HG03045 (cell line): Measurements from ENCODE around the gene ATP6V0D1.

Experiments used
- ATAC-seq: cut with Tn5 transposase; IDR thresholded peaks from one replicate; pipeline ENCODE4 v1.9.1; 2021; ENCODE audit warnings: mild to moderate bottlenecking, moderate library complexity; ENCODE audit not compliant: unreplicated experiment

The ATP6V0D1 gene

GRCh38 chr16:67394155-67395104 is 86.5 kb downstream of the ATP6V0D1 start:
- no peak for ATAC-seq

GRCh38 chr16:67393788-67394154 is 87.2 kb downstream of the ATP6V0D1 start:
- no peak for ATAC-seq

- no peak for ATAC-seq
These were observed 87.7 kb downstream of the ATP6V0D1 start, which contains the start of gene TPPP3 for GRCh38 chr16:67393111-67393787. TSS of gene TPPP3 (minus strand) at chr16:67393498. CDS start at chr16:67391111, 2,387 bp downstream.

GRCh38 chr16:67392301-67393059 is 88.5 kb downstream of the ATP6V0D1 start:
- ATAC-seq = no peak

- ATAC-seq = no peak
These were observed 89.3 kb downstream of the ATP6V0D1 start for GRCh38 chr16:67391424-67392300.

GRCh38 chr16:67390816-67391423 is 90.0 kb downstream of the ATP6V0D1 start:
- no peak for ATAC-seq

GRCh38 chr16:67389911-67390815 is 90.8 kb downstream of the ATP6V0D1 start:
- ATAC-seq = no peak

GRCh38 chr16:67388591-67388990 is 92.4 kb downstream of the ATP6V0D1 start:
- ATAC-seq = no peak

GRCh38 chr16:67388191-67388590 is 92.8 kb downstream of the ATP6V0D1 start:
- ATAC-seq = no peak
